PFSK-1 (cell line): ENCODE data around the gene GPR176.

Source experiments
- POLR2AphosphoS5 ChIP-seq: IDR thresholded peaks from 2 replicates; pipeline ENCODE4 v1.6.1; 2012; ENCODE audit warnings: low read depth, mild to moderate bottlenecking, control low read depth, low read length, moderate library complexity
- TAF1 ChIP-seq: IDR thresholded peaks from 2 replicates; pipeline ENCODE4 v1.6.1; 2012; ENCODE audit warnings: low read length, control low read depth, borderline replicate concordance; ENCODE audit not compliant: insufficient read depth

GRCh38 chr15:39803016-39803415, 117.0 kb downstream of the GPR176 start:
- TF ChIP-seq POLR2AphosphoS5: no peak
- TF ChIP-seq TAF1: no peak
